Tracheal epithelial cell (primary cell): ENCODE measurements around the gene WDR83. TPM values are rescaled to one million over a fixed set of nuclear protein-coding genes. Genes with fewer than 3 reads are reported as not detected.

Experiments
- total RNA-seq: library from RNA; depleted of rRNA; stranded (reverse); fragments of >200 nt; gene quantifications from 2 replicates; pipeline ENCODE4 v1.2.1, GENCODE V29; 2014

Gene WDR83
- total RNA-seq: 6.3 and 11.7 TPM in 2 replicates

GRCh38 chr19:12666265-12667048 is at the start of gene WDR83, which contains the start of gene MAN2B1:
Gene WDR83 (plus strand): TSS chr19:12666807. CDS start chr19:12669791, 2,984 bp downstream.
Gene MAN2B1 (minus strand): TSS chr19:12666742. CDS start chr19:12666701, 41 bp downstream.

DNA sequence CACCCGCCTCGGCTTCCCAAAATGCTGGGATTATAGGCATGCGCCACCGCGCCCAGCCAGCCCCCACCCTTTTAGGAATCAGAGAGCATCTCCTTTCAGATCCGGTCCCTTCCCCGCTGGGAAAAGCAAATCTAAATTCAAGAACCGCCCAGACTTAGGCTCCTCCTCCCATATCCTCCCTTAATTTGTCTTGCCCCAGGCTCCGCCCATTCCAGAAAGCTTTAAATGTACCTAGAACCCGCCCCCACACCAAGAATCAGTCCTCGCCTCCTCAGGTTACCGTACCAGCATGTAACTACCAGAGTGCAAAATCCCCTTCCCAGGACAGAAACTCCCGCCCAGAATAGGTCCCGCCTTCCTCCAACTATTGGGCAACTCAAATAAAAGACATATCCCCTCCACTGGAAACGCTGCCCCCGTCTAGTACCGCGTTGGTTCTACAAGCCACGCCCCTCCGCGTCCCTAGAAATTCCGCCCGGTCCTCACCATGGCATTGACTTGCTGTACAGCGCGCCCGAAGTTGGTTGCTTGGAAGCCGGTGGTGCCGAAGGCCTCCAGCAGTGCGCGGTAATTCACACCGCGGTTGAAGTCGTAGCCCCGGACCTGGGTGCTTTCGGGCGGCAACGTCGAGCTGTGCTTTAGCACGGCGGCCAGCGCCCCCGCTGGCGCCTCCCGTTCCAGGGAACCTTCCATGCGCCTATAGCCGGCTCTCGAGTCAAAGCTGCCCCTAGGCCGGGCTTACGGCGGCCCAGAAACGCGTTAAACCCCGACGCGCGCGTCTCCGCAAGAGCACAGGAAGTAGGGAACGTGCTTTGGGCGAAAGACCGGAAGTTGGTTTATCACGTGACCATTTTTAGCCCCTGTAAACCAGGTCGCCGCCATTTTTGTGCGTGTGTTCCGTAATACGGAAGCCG is 14.7 kb downstream of the WDR83 start, which contains the start of gene DHPS:
Gene DHPS (minus strand): TSS at position 807 of the 914 bp plus-strand sequence. CDS start 114 bp downstream, at position 693.

DNA sequence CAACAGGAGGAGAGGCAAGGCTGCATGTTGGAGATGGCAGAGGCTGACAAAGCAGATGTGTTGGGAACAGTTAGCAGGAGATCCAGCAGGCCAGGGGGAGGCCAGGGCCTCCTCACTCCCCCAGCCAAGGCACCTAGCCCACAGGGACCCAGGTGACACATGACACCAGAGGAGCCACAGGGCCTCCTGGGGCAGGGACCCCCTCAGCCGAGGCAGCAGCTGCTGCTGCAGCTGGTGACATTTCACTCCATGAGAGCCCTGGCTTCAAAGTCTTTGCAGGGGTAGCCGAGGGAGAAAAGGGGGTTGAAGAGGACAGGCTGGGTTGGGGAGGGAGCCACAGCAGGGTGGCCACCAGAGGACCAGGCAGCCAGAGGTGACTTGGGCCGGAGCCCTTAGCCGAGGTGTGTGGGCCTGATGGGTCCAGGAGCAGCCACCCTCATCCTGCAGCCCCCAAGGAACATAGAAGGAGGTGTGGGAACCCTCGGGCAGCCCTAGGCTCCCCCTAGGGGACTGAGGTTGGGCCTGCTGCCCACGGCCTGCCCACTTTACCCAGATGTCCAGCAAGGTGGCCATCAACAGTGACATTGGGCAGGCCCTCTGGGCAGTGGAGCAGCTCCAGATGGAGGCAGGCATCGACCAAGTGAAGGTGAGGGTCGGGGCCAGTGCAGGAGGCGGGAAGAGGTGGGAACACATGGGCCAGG is 21.0 kb downstream of the WDR83 start, which contains the start of gene GNG14:
Gene GNG14 (plus strand): TSS at position 503 of the 701 bp plus-strand sequence. CDS start 51 bp downstream, at position 554.

GRCh38 chr19:12696366-12697335 is 30.0 kb downstream of the WDR83 start, which contains the start of gene FBXW9:
Gene FBXW9 (minus strand): TSS chr19:12696631. CDS start chr19:12696581, 50 bp downstream.

DNA sequence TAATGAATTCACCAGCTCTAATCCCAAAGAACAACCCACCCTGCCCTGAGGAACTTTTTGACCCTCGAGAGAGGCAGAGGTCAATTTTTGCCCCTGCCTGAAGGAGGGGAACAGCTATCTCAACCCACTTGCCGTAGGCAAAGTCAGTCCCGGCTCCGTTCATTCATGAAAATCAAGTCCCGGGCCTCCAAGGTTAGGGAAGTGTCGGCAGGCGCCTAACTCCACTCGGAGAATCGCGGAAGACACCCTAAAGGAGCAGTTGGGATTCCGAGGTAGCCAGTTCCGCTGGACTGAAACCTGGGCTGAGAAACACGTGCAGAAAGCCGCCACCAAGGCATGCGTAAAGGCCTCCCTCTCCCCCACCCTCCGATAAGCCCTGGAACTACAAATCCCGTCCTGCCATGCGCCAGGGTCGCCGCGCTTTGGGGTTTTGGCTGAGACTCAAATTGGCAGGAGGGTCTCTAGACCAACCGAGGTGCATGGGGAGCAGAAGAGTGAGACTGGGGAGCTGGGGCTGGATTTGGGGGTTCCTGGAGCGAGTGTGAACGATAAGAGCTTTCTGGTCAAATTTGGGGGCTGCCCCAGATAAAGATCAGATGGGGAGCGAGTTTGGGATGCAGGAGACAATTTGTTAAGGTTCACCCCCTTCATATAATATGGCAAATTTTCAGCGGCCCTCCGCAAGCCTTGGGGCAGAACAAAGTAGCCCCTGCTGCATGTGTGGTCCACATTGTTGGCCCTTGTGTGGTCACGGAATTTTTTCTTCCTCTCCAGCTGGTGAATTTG is 57.2 kb downstream of the WDR83 start, which contains the start of gene TNPO2:
Gene TNPO2 (minus strand): TSS at position 292 of the 786 bp plus-strand sequence. CDS start 2,955 bp downstream, outside the sequence.

Other genes starting within 250 kb of the WDR83 start
- gene ZNF443, start 225.8 kb upstream of the WDR83 start, total RNA-seq: 2.4 and 3.0 TPM in 2 replicates
- gene ZNF709, start 182.0 kb upstream of the WDR83 start, total RNA-seq: 0.64 and 0.96 TPM in 2 replicates
- gene ZNF564, start 115.3 kb upstream of the WDR83 start, total RNA-seq: 4.3 and 5.1 TPM in 2 replicates
- gene ZNF490, start 56.0 kb upstream of the WDR83 start, total RNA-seq: 7.0 and 7.7 TPM in 2 replicates
- 7.2 and 13.6 TPM in 2 replicates for gene ZNF791, start 55.9 kb upstream of the WDR83 start, total RNA-seq
- gene MAN2B1, start 65 bp upstream of the WDR83 start, total RNA-seq: 42.8 and 58.8 TPM in 2 replicates
- gene DHPS, start 15.1 kb downstream of the WDR83 start, total RNA-seq: 63.4 and 72.7 TPM in 2 replicates
- not detected in 2 replicates for gene GNG14, start 21.2 kb downstream of the WDR83 start, total RNA-seq
- 8.2 and 8.7 TPM in 2 replicates for gene FBXW9, start 29.8 kb downstream of the WDR83 start, total RNA-seq
- gene TNPO2, start 57.1 kb downstream of the WDR83 start, total RNA-seq: 28.4 and 29.4 TPM in 2 replicates
- gene TRIR, start 67.9 kb downstream of the WDR83 start, total RNA-seq: 110 and 143 TPM in 2 replicates
- gene GET3, start 70.7 kb downstream of the WDR83 start, total RNA-seq: 72.9 and 77.6 TPM in 2 replicates
- gene BEST2, start 85.0 kb downstream of the WDR83 start, total RNA-seq: not detected in 2 replicates
- 40.9 and 52.3 TPM in 2 replicates for gene HOOK2, start 108.7 kb downstream of the WDR83 start, total RNA-seq
- 221 and 311 TPM in 2 replicates for gene JUNB, start 124.7 kb downstream of the WDR83 start, total RNA-seq
- gene PRDX2, start 135.0 kb downstream of the WDR83 start, total RNA-seq: 178 and 246 TPM in 2 replicates
- gene THSD8, start 135.3 kb downstream of the WDR83 start, total RNA-seq: not detected in 2 replicates
- gene RNASEH2A, start 139.8 kb downstream of the WDR83 start, total RNA-seq: 9.2 and 14.7 TPM in 2 replicates
- not detected in 2 replicates for gene RTBDN, start 167.8 kb downstream of the WDR83 start, total RNA-seq
- 0.43 and 1.4 TPM in 2 replicates for gene MAST1, start 171.7 kb downstream of the WDR83 start, total RNA-seq
- 25.8 and 48.2 TPM in 2 replicates for gene DNASE2, start 214.6 kb downstream of the WDR83 start, total RNA-seq
- gene KLF1, start 220.4 kb downstream of the WDR83 start, total RNA-seq: 0.24 TPM in 1 of 2 replicates, not detected in the other
- 21.5 and 28.9 TPM in 2 replicates for gene GCDH, start 224.4 kb downstream of the WDR83 start, total RNA-seq